Transverse colon (tissue), 3 donors: Measurements from ENCODE around the gene CCDC68.

ENCODE experiments used
- EP300 ChIP-seq: sonication (generic); formaldehyde crosslinking; IDR thresholded peaks from one replicate; pipeline ENCODE4 v1.6.1; 2017; ENCODE audit warnings: antibody characterized with exemption, low read depth
- POLR2A ChIP-seq: fragments of 450-650 bp; IDR thresholded peaks from one replicate; pipeline ENCODE4 v1.6.1; 2016; ENCODE audit warnings: antibody characterized with exemption, mild to moderate bottlenecking, moderate library complexity
- TF ChIP-seq, protein P1 (sequence below), 5 experiments: fragments of 200-600 bp in 3 of 5; fragments of 450-650 bp in 2 of 5; sonication (generic) in 3 of 5; IDR thresholded peaks; 1 replicate in 2 of 5; 2 replicates in 3 of 5; pipeline ENCODE4 v1.5.1; 2016 to 2017; ENCODE audit warnings: antibody characterized with exemption in 5 of 5, inconsistent platforms in 3 of 5, mild to moderate bottlenecking in 2 of 5, moderate library complexity in 1 of 5

DNA sequence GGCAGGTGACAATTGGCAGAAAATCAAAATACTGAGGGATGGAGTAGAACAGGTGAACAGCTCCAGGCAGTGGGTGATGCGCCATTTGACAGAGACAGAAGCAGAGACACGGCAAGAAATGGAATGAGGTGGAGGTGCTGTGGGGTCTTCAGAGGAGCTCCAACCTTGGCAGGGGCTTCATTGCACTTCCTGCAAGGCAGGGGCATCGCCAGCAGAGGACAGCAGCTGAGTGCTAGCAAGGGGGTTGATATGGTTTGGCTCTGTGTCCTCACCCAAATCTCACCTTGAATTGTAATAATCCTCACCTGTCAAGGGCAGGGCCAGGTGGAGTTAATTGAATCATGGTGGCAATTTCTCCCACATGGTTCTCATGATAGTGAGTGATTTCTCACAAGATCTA lies 42.8 kb downstream of the CCDC68 start:
- TF ChIP-seq, protein P1, sequence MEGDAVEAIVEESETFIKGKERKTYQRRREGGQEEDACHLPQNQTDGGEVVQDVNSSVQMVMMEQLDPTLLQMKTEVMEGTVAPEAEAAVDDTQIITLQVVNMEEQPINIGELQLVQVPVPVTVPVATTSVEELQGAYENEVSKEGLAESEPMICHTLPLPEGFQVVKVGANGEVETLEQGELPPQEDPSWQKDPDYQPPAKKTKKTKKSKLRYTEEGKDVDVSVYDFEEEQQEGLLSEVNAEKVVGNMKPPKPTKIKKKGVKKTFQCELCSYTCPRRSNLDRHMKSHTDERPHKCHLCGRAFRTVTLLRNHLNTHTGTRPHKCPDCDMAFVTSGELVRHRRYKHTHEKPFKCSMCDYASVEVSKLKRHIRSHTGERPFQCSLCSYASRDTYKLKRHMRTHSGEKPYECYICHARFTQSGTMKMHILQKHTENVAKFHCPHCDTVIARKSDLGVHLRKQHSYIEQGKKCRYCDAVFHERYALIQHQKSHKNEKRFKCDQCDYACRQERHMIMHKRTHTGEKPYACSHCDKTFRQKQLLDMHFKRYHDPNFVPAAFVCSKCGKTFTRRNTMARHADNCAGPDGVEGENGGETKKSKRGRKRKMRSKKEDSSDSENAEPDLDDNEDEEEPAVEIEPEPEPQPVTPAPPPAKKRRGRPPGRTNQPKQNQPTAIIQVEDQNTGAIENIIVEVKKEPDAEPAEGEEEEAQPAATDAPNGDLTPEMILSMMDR (IDR thresholded peaks at IDR 0.05), result no peak
- TF ChIP-seq EP300 (no peak), POLR2A (no peak)
